Esophagus squamous epithelium (tissue), 5 donors: ENCODE data around the gene CRHR2. TPM values are rescaled to one million over a fixed set of nuclear protein-coding genes. Genes with fewer than 3 reads are reported as not detected.

Source experiments
- DNase-seq: peaks from one replicate; lab custom pipeline; 2025; lab: John Stamatoyannopoulos, UW
- H3K27ac ChIP-seq, 4 donors: fragments of 200-600 bp; sonication (generic); one replicate each; pipeline ENCODE4 v1.5.1; 2016 to 2019; ENCODE audit warnings: mild to moderate bottlenecking in 1 of 4
- H3K27me3 ChIP-seq, 4 donors: fragments of 200-600 bp; sonication (generic); 1 replicate in 3 of 4; 2 replicates in 1 of 4; pipeline versions ENCODE4 v1.5.1 to v1.6.0; 2017 to 2021; ENCODE audit warnings: antibody characterized with exemption in 1 of 4
- H3K36me3 ChIP-seq, 3 donors: fragments of 200-600 bp; sonication (generic); one replicate each; pipeline ENCODE4 v1.5.1; 2016 to 2019
- H3K4me1 ChIP-seq, 3 donors: fragments of 200-600 bp; sonication (generic); one replicate each; pipeline ENCODE4 v1.5.1; 2017 to 2019
- H3K4me3 ChIP-seq, 4 donors: fragments of 200-600 bp; sonication (generic); 1 replicate in 3 of 4; 2 replicates in 1 of 4; pipeline ENCODE4 v1.5.1; 2016 to 2019; ENCODE audit warnings: mild to moderate bottlenecking in 2 of 4, moderate library complexity in 1 of 4
- H3K9me3 ChIP-seq, 3 donors: fragments of 200-600 bp; sonication (generic); one replicate each; pipeline ENCODE4 v1.5.1; 2016 to 2019
- POLR2A ChIP-seq, 4 donors: fragments of 450-650 bp; IDR thresholded peaks; one replicate each; pipeline ENCODE4 v1.6.1; 2017; ENCODE audit warnings: antibody characterized with exemption in 4 of 4, mild to moderate bottlenecking in 4 of 4, moderate library complexity in 3 of 4
- WGBS, 2 donors: methylation state at CpG; one replicate each; pipeline ENCODE4 v1.1.5; 2018; 5-methylcytosine and 5-hydroxymethylcytosine counted together
- intact Hi-C: fragments of 100-400 bp; cut with DNase I; formaldehyde crosslinking; loops from one replicate; pipeline ENCODE4 v1.15.0; 2022
- total RNA-seq, 4 donors: library from RNA; depleted of rRNA; stranded (reverse); fragments of >200 nt; gene quantifications; one replicate each; pipeline ENCODE4 v1.1.0, GENCODE V29; 2016
- TF ChIP-seq, protein P1 (sequence below), 6 experiments: fragments of 450-650 bp in 4 of 6; fragments of 200-600 bp in 2 of 6; sonication (generic) in 2 of 6; IDR thresholded peaks; one replicate each; pipeline ENCODE4 v1.5.1; 2016 to 2019; ENCODE audit warnings: antibody characterized with exemption in 6 of 6, mild to moderate bottlenecking in 4 of 6, moderate library complexity in 4 of 6
- donor health status: DM: yes; HTN: yes; CAD: no.

Gene CRHR2
- total RNA-seq, 4 donors from 2014 or later, result under 0.01 to 0.09 TPM; not detected in 2

DNA sequence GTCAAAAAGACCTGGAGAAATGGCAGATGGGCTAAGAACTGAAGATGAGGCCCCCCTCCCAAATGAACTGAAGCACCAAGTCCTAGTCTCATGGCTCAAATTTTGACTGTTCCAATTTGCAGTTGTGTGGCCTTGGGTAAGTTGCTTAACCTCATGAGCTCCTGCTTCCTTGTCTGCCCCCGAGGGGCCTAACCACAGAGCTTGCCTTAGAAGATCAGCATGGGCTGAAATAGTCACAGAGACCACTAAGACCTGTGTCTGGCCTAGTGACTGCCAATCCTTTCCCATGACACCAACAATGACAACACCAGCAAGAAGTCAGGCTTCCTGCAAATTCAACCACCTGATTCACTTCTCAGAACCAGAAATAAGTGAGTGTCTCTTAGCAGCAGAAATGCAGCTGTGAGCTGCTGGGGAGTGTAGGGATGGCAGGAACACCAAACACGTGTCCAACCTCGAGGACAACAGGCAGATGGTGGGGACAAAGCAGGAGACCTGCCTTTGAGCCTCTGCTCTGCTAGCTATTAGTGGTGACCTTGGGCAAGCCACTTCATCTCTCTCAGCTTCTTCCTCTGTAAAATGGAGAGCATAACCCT, 23.7 kb downstream of the CRHR2 start:
- no peaks in the 10 kb centered on the region for H3K27me3 ChIP-seq
- no peak overlapping the region for H3K27ac ChIP-seq
- no peak for TF ChIP-seq POLR2A (IDR thresholded peaks at IDR 0.05)
- TF ChIP-seq, protein P1, sequence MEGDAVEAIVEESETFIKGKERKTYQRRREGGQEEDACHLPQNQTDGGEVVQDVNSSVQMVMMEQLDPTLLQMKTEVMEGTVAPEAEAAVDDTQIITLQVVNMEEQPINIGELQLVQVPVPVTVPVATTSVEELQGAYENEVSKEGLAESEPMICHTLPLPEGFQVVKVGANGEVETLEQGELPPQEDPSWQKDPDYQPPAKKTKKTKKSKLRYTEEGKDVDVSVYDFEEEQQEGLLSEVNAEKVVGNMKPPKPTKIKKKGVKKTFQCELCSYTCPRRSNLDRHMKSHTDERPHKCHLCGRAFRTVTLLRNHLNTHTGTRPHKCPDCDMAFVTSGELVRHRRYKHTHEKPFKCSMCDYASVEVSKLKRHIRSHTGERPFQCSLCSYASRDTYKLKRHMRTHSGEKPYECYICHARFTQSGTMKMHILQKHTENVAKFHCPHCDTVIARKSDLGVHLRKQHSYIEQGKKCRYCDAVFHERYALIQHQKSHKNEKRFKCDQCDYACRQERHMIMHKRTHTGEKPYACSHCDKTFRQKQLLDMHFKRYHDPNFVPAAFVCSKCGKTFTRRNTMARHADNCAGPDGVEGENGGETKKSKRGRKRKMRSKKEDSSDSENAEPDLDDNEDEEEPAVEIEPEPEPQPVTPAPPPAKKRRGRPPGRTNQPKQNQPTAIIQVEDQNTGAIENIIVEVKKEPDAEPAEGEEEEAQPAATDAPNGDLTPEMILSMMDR (IDR thresholded peaks at IDR 0.05), result no peak
- intact Hi-C loops, result no loop called here
- 54 to 71% methylated on average over 2 to 3 of the region's 3 CpGs for WGBS, 2 donors
- no peaks in the 10 kb centered on the region for H3K36me3 ChIP-seq
- H3K4me3 ChIP-seq, result no peak overlapping the region
- no peaks in the 10 kb centered on the region for H3K4me1 ChIP-seq
- H3K9me3 ChIP-seq, result no peaks in the 10 kb centered on the region
- no peak for DNase-seq

DNA sequence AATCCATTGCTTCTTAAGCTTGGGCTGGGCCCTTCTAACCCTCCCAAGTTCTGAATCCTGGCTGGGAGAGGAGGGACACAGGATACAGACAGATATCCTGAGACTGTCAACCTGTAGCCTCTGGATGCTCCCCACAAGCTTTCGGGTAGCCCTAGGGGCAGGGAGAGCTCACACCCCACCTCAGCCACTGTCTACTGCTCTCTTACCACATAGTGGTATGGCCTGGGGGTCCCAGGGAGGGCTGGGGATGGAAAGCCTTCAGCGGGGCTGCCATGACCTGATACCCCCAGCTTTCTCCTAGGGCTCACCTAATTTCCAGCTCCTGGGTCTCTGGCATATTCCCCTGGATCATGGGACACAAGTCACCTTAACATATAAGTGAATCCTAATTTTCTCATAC, 25.1 kb downstream of the CRHR2 start:
- no peak for TF ChIP-seq POLR2A (IDR thresholded peaks at IDR 0.05)
- TF ChIP-seq, protein P1 (IDR thresholded peaks at IDR 0.05), result no peak
- intact Hi-C loops, result no loop called here
- DNase-seq, result no peak
- WGBS, 2 donors, result 86 to 88% methylated on average over 1 to 2 of the region's 2 CpGs
- no peak overlapping the region for H3K27ac ChIP-seq
- H3K36me3 ChIP-seq, result no peaks in the 10 kb centered on the region
- H3K4me3 ChIP-seq, result no peak overlapping the region
- H3K27me3 ChIP-seq, result no peaks in the 10 kb centered on the region
- no peaks in the 10 kb centered on the region for H3K4me1 ChIP-seq
- H3K9me3 ChIP-seq, result no peaks in the 10 kb centered on the region

DNA sequence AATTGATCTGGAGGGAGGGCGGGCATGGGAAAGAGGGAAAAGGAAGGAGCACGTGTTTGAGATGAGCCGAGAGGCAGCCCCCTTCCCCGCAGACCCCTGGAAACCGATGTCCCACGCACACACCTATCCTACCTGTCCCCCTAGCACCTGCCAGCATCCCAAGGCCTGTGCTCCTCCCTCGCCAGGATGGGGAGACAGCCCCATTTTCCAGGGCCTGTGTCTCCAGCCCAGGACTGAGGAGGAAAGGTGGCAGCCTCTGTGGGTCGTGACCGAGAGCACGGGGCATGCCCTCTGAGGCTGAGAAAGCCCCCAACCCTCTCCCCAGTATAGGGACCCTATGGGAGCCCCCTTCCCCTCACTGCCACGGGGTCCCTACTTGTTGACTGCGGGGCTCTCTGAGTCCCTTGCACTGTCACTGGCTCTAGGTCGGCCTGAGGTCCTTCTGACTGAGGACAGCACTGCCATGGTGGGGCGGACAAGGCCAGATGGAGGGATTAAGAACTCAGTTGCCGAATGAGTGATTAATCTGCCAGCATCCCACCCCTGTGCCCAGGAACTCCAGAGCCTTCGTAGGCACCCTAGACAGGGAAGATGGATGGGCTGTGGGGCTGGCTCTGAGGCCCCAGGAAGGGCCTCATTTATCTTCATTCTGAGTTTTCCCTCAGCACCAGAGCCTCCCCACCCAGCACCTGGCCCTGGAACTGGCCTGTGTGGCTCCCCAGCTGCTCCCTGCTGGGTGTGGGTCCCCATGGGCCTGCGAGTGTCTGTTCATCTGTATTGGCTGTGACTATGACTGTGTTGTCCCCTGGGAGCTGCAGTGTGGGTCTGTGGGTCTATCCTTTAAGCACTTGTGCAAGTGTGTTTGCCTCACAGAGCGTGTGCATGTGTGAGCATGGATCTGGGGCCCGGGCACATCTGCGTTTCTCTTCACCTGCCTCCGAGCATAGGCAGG, 26.0 kb downstream of the CRHR2 start:
- no peak for DNase-seq
- Histone ChIP-seq H3K27ac (no peak overlapping the region), H3K27me3 (no peaks in the 10 kb centered on the region), H3K4me1 (no peaks in the 10 kb centered on the region), H3K36me3 (no peaks in the 10 kb centered on the region), H3K4me3 (no peak overlapping the region), H3K9me3 (no peaks in the 10 kb centered on the region)
- intact Hi-C loops, result no loop called here
- TF ChIP-seq POLR2A (IDR thresholded peaks at IDR 0.05), result no peak
- TF ChIP-seq, protein P1 (IDR thresholded peaks at IDR 0.05), result no peak
- WGBS, 2 donors, result 66 to 73% methylated on average over 7 to 18 of the region's 21 CpGs

DNA sequence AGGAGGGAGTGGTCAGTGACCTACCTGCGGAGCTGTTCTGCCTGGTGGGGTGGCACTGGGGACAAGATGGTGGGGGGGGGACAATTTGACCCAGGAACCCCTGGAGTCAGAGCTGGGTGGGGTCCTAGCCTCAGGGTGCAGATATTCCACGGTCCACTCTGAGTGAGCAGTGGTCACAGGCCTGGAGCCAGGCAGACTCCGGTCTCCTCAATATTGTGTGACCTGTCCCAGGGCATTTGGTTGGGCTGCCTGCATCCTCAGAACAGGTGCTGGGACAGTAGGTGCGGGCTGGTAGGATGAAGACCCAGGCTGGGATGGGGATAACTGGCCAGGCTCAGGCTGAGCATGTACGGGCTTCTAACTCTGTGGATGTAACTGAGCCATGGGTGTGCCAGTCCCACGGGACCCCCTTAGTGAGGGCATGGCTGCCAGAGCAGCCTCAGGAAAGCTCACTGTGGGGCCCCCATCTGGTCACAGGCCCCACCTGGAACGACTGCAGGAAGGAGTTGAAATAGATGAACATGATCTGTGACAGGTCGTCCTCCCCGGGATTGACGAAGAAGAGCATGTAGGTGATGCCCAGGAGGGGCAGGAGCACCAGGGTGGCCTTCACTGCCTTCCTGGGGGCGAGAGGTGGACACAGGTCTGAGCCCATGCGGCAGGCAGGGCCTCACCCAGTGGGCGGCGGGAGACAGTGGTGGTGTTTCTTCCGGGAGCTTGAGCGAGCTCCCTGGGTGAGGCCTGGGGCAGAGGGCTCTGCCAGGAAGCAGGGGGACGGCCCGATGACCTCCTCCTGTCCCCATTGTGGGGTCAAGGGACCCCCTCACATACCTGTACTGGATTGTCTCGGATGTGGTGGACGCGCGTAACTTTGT, 26.9 kb downstream of the CRHR2 start:
- Histone ChIP-seq H3K27ac (no peak overlapping the region), H3K36me3 (no peaks in the 10 kb centered on the region), H3K4me3 (no peak overlapping the region), H3K27me3 (no peaks in the 10 kb centered on the region), H3K9me3 (no peaks in the 10 kb centered on the region), H3K4me1 (no peaks in the 10 kb centered on the region)
- DNase-seq, result no peak
- intact Hi-C loops, result no loop called here
- WGBS, 2 donors, result 86 to 87% methylated on average over 9 to 12 of the region's 22 CpGs
- TF ChIP-seq POLR2A (IDR thresholded peaks at IDR 0.05), result no peak
- TF ChIP-seq, protein P1 (IDR thresholded peaks at IDR 0.05), result no peak
